ENCODE measurements around the gene ZNF175. TPM values are rescaled to one million over a fixed set of nuclear protein-coding genes. Genes with fewer than 3 reads are reported as not detected.

ZNF175 gene
- 17.1 TPM for total RNA-seq
- long read RNA-seq, full-length matches to known transcripts: 3 of 5 reads
- long read RNA-seq, partial matches to known transcripts: 0 of 5 reads
- long read RNA-seq, other reads (novel, unspliced or antisense): 2 of 5 reads

GRCh38 chr19:51570962-51571575 lies at the start of gene ZNF175:
Gene ZNF175 (plus strand): TSS chr19:51571283. CDS start chr19:51573330, 2,047 bp downstream.
- intact Hi-C loops (cut with DNase I): no loop called here
- H3K9me3 ChIP-seq: no peaks in the 10 kb centered on the region
- H3K4me1 ChIP-seq: peaks cover 22% of the 10 kb centered on the region
- peak within 1 kb of the TSS; percentile 64 for H3K4me3 ChIP-seq
- peak within 1 kb of the TSS; percentile 54 for H3K27ac ChIP-seq
- DNase-seq (peak; percentile 94), ATAC-seq (peak; percentile 99 to 100)
- no peak for TF ChIP-seq CTCF (IDR thresholded peaks at IDR 0.05)
- peaks cover 2% of the 10 kb centered on the region for H3K27me3 ChIP-seq (ENCODE audit: low read depth)
- peaks cover 25% of the 10 kb centered on the region for H3K36me3 ChIP-seq

- peaks cover 8% of the 10 kb centered on the region for H3K27me3 ChIP-seq (ENCODE audit: low read depth)
- H3K36me3 ChIP-seq: no peaks in the 10 kb centered on the region
- no peaks in the 10 kb centered on the region for H3K4me1 ChIP-seq
- no peak for TF ChIP-seq CTCF (IDR thresholded peaks at IDR 0.05)
- ATAC-seq (no peak), DNase-seq (no peak)
- intact Hi-C loops (cut with DNase I): no loop called here
- H3K9me3 ChIP-seq: no peaks in the 10 kb centered on the region
- no peak overlapping the region for H3K27ac ChIP-seq
- no peak overlapping the region for H3K4me3 ChIP-seq
Measured at GRCh38 chr19:51521357-51521756, 49.7 kb upstream of the ZNF175 start.

- DNase-seq (no peak), ATAC-seq (no peak)
- no peaks in the 10 kb centered on the region for H3K9me3 ChIP-seq
- H3K27me3 ChIP-seq (ENCODE audit: low read depth): peaks cover 8% of the 10 kb centered on the region
- H3K27ac ChIP-seq: no peak overlapping the region
- no peaks in the 10 kb centered on the region for H3K4me1 ChIP-seq
- H3K4me3 ChIP-seq: no peak overlapping the region
- no peaks in the 10 kb centered on the region for H3K36me3 ChIP-seq
- TF ChIP-seq CTCF (IDR thresholded peaks at IDR 0.05): no peak
- intact Hi-C loops (cut with DNase I): no loop called here
Measured at GRCh38 chr19:51521781-51522180, 49.3 kb upstream of the ZNF175 start.

GRCh38 chr19:51524666-51525264 lies 46.3 kb upstream of the ZNF175 start:
- H3K4me3 ChIP-seq: no peak overlapping the region
- H3K27ac ChIP-seq: no peak overlapping the region
- DNase-seq: no peak
- H3K4me1 ChIP-seq: no peaks in the 10 kb centered on the region
- H3K36me3 ChIP-seq: no peaks in the 10 kb centered on the region
- intact Hi-C loops (cut with DNase I): no loop called here
- peaks cover 5% of the 10 kb centered on the region for H3K27me3 ChIP-seq (ENCODE audit: low read depth)
- no peak for ATAC-seq
- no peaks in the 10 kb centered on the region for H3K9me3 ChIP-seq
- TF ChIP-seq CTCF (IDR thresholded peaks at IDR 0.05): no peak

GRCh38 chr19:51525651-51526050 lies 45.4 kb upstream of the ZNF175 start:
- no peak overlapping the region for H3K4me3 ChIP-seq
- no peaks in the 10 kb centered on the region for H3K36me3 ChIP-seq
- TF ChIP-seq CTCF (IDR thresholded peaks at IDR 0.05): no peak
- H3K9me3 ChIP-seq: no peaks in the 10 kb centered on the region
- H3K27me3 ChIP-seq (ENCODE audit: low read depth): peaks cover 5% of the 10 kb centered on the region
- H3K4me1 ChIP-seq: no peaks in the 10 kb centered on the region
- no peak for ATAC-seq
- intact Hi-C loops (cut with DNase I): no loop called here
- no peak for DNase-seq
- H3K27ac ChIP-seq: no peak overlapping the region
